ENCODE data around the gene GNRH2. TPM values are rescaled to one million over a fixed set of nuclear protein-coding genes. Genes with fewer than 3 reads are reported as not detected.
"Not testable (repeated sequence)": the region's sequence is repeated elsewhere in the genome, so short reads cannot be mapped to it uniquely, and the experiment has no call there.

GNRH2 gene
- total RNA-seq, 4 donors from 2014 or later, result 1.6 TPM; not detected in 3

DNA sequence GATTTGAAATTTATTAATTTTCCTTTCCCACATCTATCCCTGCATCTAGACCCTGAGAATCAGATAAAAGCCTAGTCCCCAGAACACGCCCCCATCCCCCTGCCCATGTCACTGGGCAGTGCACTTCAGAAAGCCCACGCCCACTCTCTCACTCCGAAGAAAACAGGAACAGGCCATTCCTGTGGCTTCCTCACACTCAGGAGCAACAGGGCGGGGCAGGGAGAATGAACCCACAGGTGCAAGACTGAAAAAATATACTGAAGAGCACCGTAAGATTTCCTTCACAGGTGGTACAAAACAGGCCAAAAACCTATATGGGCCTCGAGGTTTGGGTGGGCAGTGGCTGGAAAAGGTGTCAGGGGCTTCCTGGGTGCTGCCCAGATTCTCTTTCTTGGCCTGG lies 31.4 kb downstream of the GNRH2 start:
- Histone ChIP-seq H3K36me3 (no peaks in the 10 kb centered on the region), H3K9me3 (no peaks in the 10 kb centered on the region), H3K27me3 (no peaks in the 10 kb centered on the region), H3K4me3 (replicated peaks in 1 of 3) (no peak overlapping the region), H3K4me1 (peaks cover 9 to 16% of the 10 kb centered on the region in 2 donors), H3K27ac (no peak overlapping the region)
- intact Hi-C loops (cut with DNase I), result no loop called here
- 64 to 67% methylated on average over 6 of the region's 6 CpGs for WGBS, 2 donors
- no peak for DNase-seq
- TF ChIP-seq POLR2A (IDR thresholded peaks at IDR 0.05), result no peak
- TF ChIP-seq, protein P1, sequence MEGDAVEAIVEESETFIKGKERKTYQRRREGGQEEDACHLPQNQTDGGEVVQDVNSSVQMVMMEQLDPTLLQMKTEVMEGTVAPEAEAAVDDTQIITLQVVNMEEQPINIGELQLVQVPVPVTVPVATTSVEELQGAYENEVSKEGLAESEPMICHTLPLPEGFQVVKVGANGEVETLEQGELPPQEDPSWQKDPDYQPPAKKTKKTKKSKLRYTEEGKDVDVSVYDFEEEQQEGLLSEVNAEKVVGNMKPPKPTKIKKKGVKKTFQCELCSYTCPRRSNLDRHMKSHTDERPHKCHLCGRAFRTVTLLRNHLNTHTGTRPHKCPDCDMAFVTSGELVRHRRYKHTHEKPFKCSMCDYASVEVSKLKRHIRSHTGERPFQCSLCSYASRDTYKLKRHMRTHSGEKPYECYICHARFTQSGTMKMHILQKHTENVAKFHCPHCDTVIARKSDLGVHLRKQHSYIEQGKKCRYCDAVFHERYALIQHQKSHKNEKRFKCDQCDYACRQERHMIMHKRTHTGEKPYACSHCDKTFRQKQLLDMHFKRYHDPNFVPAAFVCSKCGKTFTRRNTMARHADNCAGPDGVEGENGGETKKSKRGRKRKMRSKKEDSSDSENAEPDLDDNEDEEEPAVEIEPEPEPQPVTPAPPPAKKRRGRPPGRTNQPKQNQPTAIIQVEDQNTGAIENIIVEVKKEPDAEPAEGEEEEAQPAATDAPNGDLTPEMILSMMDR (IDR thresholded peaks at IDR 0.05), result no peak

DNA sequence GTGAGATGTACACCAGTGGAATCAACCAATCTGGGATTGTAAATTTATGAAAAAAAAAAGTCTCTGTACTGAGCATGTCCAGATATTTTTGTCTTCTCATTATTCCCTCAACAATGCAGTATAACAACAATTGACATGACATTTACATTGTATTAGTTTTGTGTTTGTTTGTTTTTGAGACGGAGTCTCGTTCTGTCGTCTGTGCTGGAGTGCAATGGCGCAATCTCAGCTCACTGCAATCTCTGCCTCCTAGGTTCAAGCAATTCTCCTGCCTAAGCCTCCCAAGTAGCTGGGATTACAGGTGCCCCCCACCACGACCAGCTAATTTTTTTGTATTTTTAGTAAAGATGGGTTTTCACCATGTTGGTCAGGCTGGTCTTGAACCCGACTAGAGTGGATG lies 31.9 kb downstream of the GNRH2 start:
- H3K4me1 ChIP-seq, result peaks cover 9 to 16% of the 10 kb centered on the region in 2 donors
- H3K27ac ChIP-seq; H3K4me3 ChIP-seq (replicated peaks in 1 of 3); DNase-seq; intact Hi-C loops (cut with DNase I); H3K9me3 ChIP-seq; H3K36me3 ChIP-seq; H3K27me3 ChIP-seq: not testable (repeated sequence)
- 80 to 85% methylated on average over 6 of the region's 6 CpGs for WGBS, 2 donors

DNA sequence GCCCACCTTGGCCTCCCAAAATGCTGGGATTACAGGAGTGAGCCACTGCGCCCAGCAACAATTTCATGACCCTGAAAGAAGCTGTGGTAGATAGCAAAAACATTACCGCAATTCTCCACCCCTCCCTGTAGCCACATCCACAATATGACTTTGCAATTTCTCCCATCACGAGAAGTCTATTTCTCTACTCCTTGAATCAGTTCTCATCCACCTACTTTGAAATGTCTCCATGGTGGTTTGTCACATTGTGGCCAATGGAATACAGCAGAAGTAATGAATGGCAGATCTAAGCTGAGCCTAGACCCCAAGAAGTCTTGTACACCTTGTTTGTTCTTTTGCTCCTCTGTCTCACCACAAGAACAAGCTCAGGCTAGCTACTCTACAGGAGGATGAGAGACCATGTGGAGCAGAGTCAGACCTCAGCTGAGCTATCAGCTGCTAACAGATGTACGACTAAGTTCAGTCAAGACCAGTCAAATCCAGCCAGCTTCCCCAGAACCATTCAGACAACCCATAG lies 34.3 kb downstream of the GNRH2 start:
- WGBS, 2 donors, result 85 to 94% methylated on average over 4 of the region's 4 CpGs
- DNase-seq, result no peak
- no peaks in the 10 kb centered on the region for H3K27me3 ChIP-seq
- intact Hi-C loops (cut with DNase I), result no loop called here
- H3K9me3 ChIP-seq, result no peaks in the 10 kb centered on the region
- H3K4me1 ChIP-seq, result peaks cover under 1 to 6% of the 10 kb centered on the region in 2 donors
- no peak overlapping the region for H3K27ac ChIP-seq
- no peaks in the 10 kb centered on the region for H3K36me3 ChIP-seq
- TF ChIP-seq, protein P1 (IDR thresholded peaks at IDR 0.05), result no peak
- TF ChIP-seq POLR2A (IDR thresholded peaks at IDR 0.05), result no peak
- H3K4me3 ChIP-seq (replicated peaks in 1 of 3), result no peak overlapping the region

DNA sequence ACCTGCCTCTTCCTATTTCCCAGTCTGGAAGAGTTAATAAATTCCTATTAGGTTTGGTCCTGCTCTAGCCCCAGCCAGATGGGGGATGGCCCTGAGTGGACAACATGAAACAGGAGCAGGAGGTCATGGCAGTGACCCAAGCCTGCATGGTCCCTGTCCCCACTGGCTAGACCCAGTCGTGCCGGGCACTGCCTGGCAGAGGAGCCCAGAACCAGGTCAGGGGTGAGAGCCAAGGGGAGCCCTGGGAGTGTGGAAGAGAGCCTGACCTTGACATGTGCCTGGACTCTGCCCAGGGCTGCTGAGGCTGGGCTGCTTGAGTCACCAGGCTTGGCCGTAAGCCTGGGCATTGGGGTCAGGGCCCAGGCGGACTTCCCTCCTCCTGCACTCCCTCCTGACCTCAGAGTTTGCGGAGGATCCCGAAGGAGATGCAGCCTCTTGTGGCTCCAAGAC lies 37.5 kb downstream of the GNRH2 start:
- TF ChIP-seq, protein P1 (IDR thresholded peaks at IDR 0.05), result no peak
- TF ChIP-seq POLR2A (IDR thresholded peaks at IDR 0.05), result no peak
- Histone ChIP-seq H3K27ac (no peak overlapping the region), H3K4me3 (replicated peaks in 1 of 3) (no peak overlapping the region), H3K27me3 (peaks cover 7% of the 10 kb centered on the region), H3K9me3 (no peaks in the 10 kb centered on the region), H3K36me3 (no peaks in the 10 kb centered on the region), H3K4me1 (peaks cover 3 to 13% of the 10 kb centered on the region in 2 donors)
- peak; percentile 28 to 52 for DNase-seq
- 56 to 63% methylated on average over 6 of the region's 6 CpGs for WGBS, 2 donors
- intact Hi-C loops (cut with DNase I), result no loop called here

DNA sequence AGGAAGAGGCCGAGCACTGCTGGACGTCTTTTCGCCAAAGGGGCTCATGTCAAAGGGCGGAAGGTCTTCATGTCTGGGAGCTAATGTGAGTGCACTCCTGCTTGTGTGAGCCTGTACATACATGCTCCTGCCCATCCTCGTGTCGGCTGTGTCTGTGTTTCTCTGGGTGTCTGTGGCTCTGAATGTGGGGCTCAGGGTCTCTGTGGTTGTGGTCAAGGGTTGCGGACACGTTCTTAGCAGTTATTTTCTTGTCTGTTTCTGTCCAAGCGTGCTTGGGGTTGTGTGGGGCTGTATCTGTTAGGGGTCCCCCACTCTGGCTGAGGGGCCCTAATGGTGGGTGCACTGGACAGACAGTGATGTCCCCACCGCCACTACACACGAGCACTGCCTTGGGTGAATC lies 38.2 kb downstream of the GNRH2 start:
- 92% methylated on average over 11 of the region's 11 CpGs for WGBS, 2 donors

More for the DNA sequence above, 38.2 kb downstream of the GNRH2 start:
- Histone ChIP-seq H3K4me1 (peaks cover 3 to 13% of the 10 kb centered on the region in 2 donors), H3K27ac (no peak overlapping the region), H3K9me3 (no peaks in the 10 kb centered on the region), H3K4me3 (replicated peaks in 1 of 3) (no peak overlapping the region), H3K36me3 (no peaks in the 10 kb centered on the region), H3K27me3 (peaks cover 7% of the 10 kb centered on the region)
- intact Hi-C loops (cut with DNase I), result no loop called here
- TF ChIP-seq, protein P1 (IDR thresholded peaks at IDR 0.05), result no peak
- TF ChIP-seq POLR2A (IDR thresholded peaks at IDR 0.05), result no peak
- DNase-seq, result no peak
